RWPE2 (cell line): Measurements from ENCODE around the gene ACOT4.

Source experiments
- ATAC-seq: fragments of 200-7000 bp; cut with Tn5 transposase; 3 replicates; pipeline ENCODE4 v1.9.1; 2021; ENCODE audit warnings: low read depth
- DNase-seq: peaks from one replicate; pipeline ENCODE4 v3.0.0-alpha.2; 2020; ENCODE audit warnings: low spot score
- H3K27ac ChIP-seq: fragments of 450-650 bp; 2 replicates; pipeline ENCODE4 v1.5.1; 2017; ENCODE audit warnings: mild to moderate bottlenecking; ENCODE audit not compliant: poor library complexity, severe bottlenecking
- H3K27me3 ChIP-seq: fragments of 250-450 bp; sonication (Bioruptor Pico); 2 replicates; pipeline ENCODE4 v1.5.1; 2021; ENCODE audit warnings: mild to moderate bottlenecking, moderate library complexity; ENCODE audit not compliant: insufficient read depth, poor library complexity, severe bottlenecking
- H3K36me3 ChIP-seq: fragments of 250-450 bp; sonication (Bioruptor Pico); 2 replicates; pipeline ENCODE4 v1.5.1; 2020; ENCODE audit warnings: low read depth, mild to moderate bottlenecking, moderate library complexity
- H3K4me1 ChIP-seq: fragments of 250-450 bp; sonication (Bioruptor Pico); 2 replicates; pipeline ENCODE4 v1.5.1; 2021; ENCODE audit warnings: mild to moderate bottlenecking, moderate library complexity; ENCODE audit not compliant: insufficient read depth, poor library complexity, severe bottlenecking
- H3K4me3 ChIP-seq: fragments of 250-450 bp; sonication (Bioruptor Pico); 2 replicates; pipeline ENCODE4 v1.5.1; 2021; ENCODE audit warnings: mild to moderate bottlenecking, moderate library complexity; ENCODE audit not compliant: severe bottlenecking
- H3K9me3 ChIP-seq: fragments of 250-450 bp; sonication (Bioruptor Pico); 2 replicates; pipeline ENCODE4 v1.5.1; 2021; ENCODE audit warnings: mild to moderate bottlenecking, moderate library complexity; ENCODE audit not compliant: severe bottlenecking
- TF ChIP-seq, protein P1 (sequence below): fragments of 450-650 bp; IDR thresholded peaks from one replicate; pipeline ENCODE4 v1.5.1; 2017; ENCODE audit warnings: mild to moderate bottlenecking, moderate library complexity; ENCODE audit not compliant: poor library complexity, severe bottlenecking

The ACOT4 gene

DNA sequence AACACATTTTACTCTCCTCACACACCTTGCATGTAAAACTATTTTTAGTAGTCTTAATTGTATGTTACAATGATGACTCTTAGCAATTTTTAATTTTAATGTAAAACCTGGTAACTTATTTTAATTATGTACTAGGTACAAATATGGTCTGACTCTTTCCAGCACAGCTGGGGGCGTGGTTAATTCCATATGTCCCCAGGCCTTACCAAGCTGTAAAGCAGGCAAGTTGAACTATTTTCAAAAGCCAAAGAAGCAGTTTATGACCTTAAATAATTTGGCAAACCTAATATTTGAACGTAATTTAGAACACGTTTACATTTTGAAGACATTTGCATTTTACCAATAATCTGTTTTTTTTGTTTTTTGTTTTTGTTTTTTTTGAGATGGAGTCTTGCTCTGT is 11.3 kb downstream of the ACOT4 start:
- DNase-seq, result no peak
- no peak for ATAC-seq
- Histone ChIP-seq H3K27ac (peak overlapping the region; percentile 20), H3K36me3 (no peaks in the 10 kb centered on the region), H3K4me1 (peaks cover 12% of the 10 kb centered on the region), H3K27me3 (no peaks in the 10 kb centered on the region), H3K9me3 (no peaks in the 10 kb centered on the region), H3K4me3 (no peak overlapping the region)
- TF ChIP-seq, protein P1, sequence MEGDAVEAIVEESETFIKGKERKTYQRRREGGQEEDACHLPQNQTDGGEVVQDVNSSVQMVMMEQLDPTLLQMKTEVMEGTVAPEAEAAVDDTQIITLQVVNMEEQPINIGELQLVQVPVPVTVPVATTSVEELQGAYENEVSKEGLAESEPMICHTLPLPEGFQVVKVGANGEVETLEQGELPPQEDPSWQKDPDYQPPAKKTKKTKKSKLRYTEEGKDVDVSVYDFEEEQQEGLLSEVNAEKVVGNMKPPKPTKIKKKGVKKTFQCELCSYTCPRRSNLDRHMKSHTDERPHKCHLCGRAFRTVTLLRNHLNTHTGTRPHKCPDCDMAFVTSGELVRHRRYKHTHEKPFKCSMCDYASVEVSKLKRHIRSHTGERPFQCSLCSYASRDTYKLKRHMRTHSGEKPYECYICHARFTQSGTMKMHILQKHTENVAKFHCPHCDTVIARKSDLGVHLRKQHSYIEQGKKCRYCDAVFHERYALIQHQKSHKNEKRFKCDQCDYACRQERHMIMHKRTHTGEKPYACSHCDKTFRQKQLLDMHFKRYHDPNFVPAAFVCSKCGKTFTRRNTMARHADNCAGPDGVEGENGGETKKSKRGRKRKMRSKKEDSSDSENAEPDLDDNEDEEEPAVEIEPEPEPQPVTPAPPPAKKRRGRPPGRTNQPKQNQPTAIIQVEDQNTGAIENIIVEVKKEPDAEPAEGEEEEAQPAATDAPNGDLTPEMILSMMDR, result no peak

DNA sequence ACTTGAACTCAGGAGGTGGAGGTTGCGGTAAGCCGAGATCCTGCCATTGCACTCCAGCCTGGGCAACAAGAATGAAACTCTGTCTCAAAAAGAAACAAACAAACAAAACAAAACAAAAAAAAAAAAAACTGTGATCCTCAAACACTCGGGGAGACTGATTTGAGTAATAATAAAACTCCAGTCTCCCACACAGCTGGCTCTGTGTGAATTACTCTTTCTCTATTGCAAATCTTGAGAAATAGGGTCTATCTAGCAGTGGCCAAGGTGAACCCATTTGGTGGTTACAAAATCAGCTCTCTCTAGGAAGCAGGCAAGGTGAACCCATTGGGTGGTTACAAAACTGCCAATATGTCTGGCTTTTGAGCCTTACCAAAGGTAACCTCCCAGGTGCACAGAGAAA is 14.6 kb downstream of the ACOT4 start:
- ATAC-seq, result no peak
- H3K36me3 ChIP-seq, result no peaks in the 10 kb centered on the region

DNA sequence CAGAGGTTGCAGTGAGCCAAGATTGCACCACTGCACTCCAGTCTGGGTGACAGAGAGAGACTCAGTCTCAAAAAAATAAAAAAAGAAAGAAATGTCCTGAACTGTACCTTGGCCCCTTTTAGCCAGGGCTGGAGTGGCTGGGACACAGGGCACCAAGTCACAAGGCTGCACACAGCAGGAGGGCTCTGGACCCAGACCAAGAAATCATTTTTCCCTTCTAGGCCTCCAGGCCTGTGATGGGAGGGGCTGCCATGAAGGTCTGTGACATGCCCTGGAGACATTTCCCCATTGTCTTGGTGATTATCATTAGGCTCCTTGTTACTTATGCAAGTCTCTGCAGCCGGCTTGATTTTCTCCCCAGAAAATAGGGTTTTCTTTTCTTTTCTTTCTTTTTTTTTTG is 15.6 kb downstream of the ACOT4 start:
- Histone ChIP-seq H3K27ac (no peak overlapping the region), H3K36me3 (no peaks in the 10 kb centered on the region), H3K4me1 (peaks cover 8% of the 10 kb centered on the region), H3K4me3 (no peak overlapping the region), H3K27me3 (no peaks in the 10 kb centered on the region), H3K9me3 (no peaks in the 10 kb centered on the region)
- ATAC-seq, result no peak
- TF ChIP-seq, protein P1, result no peak
- DNase-seq, result no peak

More for the DNA sequence above, 14.6 kb downstream of the ACOT4 start:
- Histone ChIP-seq H3K27me3 (no peaks in the 10 kb centered on the region), H3K4me3 (no peak overlapping the region), H3K27ac (no peak overlapping the region), H3K9me3 (no peaks in the 10 kb centered on the region), H3K4me1 (peaks cover 12% of the 10 kb centered on the region)
- TF ChIP-seq, protein P1, result no peak
- no peak for DNase-seq

DNA sequence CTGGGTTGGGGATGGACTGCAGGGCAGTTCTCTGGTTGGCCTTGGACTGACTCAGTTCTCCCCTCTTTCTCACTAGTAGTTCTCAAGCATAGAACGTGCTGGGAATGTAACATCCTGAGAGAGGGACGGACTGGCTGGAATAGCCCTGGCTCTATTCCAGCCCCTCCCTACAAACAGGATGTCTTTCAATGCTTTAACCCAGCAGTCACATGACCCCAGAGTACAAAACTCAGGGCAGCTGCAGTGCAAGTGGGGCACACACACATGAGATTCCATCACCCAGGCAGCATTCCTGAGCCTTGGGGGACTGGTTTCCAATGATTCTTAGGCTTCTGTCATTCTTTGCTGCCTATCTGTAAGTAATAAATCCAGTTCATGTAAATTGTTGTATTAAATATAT is 19.0 kb downstream of the ACOT4 start:
- Histone ChIP-seq H3K27me3 (no peaks in the 10 kb centered on the region), H3K4me3 (no peak overlapping the region), H3K36me3 (no peaks in the 10 kb centered on the region), H3K9me3 (no peaks in the 10 kb centered on the region), H3K4me1 (no peaks in the 10 kb centered on the region), H3K27ac (no peak overlapping the region)
- no peak for DNase-seq
- no peak for ATAC-seq
- TF ChIP-seq, protein P1, result no peak

DNA sequence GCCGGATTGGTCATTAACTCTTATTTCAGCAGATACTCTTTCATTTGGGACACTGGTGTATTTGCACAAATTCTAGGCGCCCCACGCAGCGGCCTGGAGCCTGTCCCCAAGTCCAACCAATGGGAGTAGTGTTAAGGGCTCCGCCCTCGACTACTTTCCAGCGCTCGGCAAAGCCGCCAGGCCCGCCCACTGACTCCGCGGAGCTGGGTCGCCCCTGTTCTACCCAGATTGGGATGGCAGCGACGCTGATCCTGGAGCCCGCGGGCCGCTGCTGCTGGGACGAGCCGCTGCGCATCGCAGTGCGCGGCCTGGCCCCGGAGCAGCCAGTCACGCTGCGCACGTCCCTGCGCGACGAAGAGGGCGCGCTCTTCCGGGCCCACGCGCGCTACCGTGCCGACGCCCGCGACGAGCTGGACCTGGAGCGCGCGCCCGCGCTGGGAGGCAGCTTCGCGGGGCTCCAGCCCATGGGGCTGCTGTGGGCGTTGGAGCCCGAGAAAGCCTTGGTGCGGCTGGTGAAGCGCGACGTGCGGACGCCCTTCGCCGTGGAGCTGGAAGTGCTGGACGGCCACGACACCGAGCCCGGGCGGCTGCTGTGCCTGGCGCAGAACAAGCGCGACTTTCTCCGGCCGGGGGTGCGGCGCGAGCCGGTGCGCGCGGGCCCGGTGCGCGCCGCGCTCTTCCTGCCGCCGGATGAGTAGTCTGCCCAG is 20.8 kb downstream of the ACOT4 start, which contains the start of gene ACOT6:
ACOT6 (plus strand) TSS at position 179 of the 707 bp plus-strand sequence; CDS start at position 234, 55 bp downstream.
- no peaks in the 10 kb centered on the region for H3K9me3 ChIP-seq
- TF ChIP-seq, protein P1, result no peak
- ATAC-seq, result peak; percentile 86
- no peaks in the 10 kb centered on the region for H3K4me1 ChIP-seq
- peak within 1 kb of the TSS; percentile 6 for H3K27ac ChIP-seq
- peak within 1 kb of the TSS; percentile 60 for H3K4me3 ChIP-seq
- no peaks in the 10 kb centered on the region for H3K36me3 ChIP-seq
- H3K27me3 ChIP-seq, result no peaks in the 10 kb centered on the region
- peak; percentile 84 for DNase-seq
